SJSA1 (cell line): ENCODE measurements around the gene FAM43B. TPM values are rescaled to one million over a fixed set of nuclear protein-coding genes. Genes with fewer than 3 reads are reported as not detected.

ENCODE experiments used
- DNase-seq, 2 experiments: peaks; one replicate each; pipeline ENCODE4 v3.0.0-alpha.2; 2015 to 2020; ENCODE audit warnings: low spot score in 2 of 2, low read depth in 1 of 2
- H3K27ac ChIP-seq: fragments of 250-450 bp; sonication (Bioruptor Pico); 2 replicates; pipeline ENCODE4 v1.5.1; 2020; ENCODE audit warnings: mild to moderate bottlenecking, moderate library complexity
- H3K27me3 ChIP-seq: fragments of 250-450 bp; sonication (Bioruptor Pico); replicated peaks from 2 replicates; pipeline ENCODE4 v1.5.1; 2020; ENCODE audit warnings: mild to moderate bottlenecking, moderate library complexity
- H3K36me3 ChIP-seq: fragments of 250-450 bp; sonication (Bioruptor Pico); 2 replicates; pipeline ENCODE4 v1.5.1; 2020; ENCODE audit warnings: mild to moderate bottlenecking
- H3K4me1 ChIP-seq: fragments of 250-450 bp; sonication (Bioruptor Pico); replicated peaks from 2 replicates; pipeline ENCODE4 v1.6.1; 2021; ENCODE audit warnings: mild to moderate bottlenecking
- H3K4me3 ChIP-seq: fragments of 250-450 bp; sonication (Bioruptor Pico); 2 replicates; pipeline ENCODE4 v1.5.1; 2020; ENCODE audit warnings: mild to moderate bottlenecking
- H3K9me3 ChIP-seq: fragments of 250-450 bp; sonication (Bioruptor Pico); replicated peaks from 2 replicates; pipeline ENCODE4 v1.5.1; 2020; ENCODE audit warnings: mild to moderate bottlenecking
- total RNA-seq: library from RNA; depleted of rRNA; stranded (reverse); fragments of >200 nt; shearing (Covaris generic); gene quantifications from 2 replicates; pipeline ENCODE4 v1.2.3, GENCODE V29; 2014

Gene FAM43B
- total RNA-seq, 1 experiment from 2014 or later, result not detected

DNA sequence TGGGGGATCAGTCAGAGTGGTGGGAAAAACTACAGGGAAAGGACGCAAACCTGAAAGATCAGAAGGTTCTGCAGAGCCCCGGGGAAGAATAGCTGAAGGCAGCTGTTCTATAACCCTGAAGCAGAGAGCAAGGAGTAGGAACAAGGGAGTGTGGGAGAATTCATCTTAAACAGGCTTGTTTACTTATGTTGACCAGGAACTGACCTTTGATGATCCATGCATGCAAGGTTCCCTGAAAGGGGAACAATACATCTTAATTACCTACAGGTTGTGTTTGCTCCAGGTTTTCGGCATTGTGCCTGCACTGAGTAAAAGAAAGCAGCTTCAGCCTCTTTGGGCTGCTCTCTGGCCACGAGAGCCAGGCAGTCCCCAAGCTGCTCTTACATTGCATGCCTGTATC lies 18.7 kb upstream of the FAM43B start:
- Histone ChIP-seq H3K27ac (no peak overlapping the region), H3K9me3 (no peaks in the 10 kb centered on the region), H3K27me3 (peaks cover 38% of the 10 kb centered on the region), H3K4me1 (no peaks in the 10 kb centered on the region), H3K36me3 (no peaks in the 10 kb centered on the region), H3K4me3 (no peak overlapping the region)
- no peak for DNase-seq

DNA sequence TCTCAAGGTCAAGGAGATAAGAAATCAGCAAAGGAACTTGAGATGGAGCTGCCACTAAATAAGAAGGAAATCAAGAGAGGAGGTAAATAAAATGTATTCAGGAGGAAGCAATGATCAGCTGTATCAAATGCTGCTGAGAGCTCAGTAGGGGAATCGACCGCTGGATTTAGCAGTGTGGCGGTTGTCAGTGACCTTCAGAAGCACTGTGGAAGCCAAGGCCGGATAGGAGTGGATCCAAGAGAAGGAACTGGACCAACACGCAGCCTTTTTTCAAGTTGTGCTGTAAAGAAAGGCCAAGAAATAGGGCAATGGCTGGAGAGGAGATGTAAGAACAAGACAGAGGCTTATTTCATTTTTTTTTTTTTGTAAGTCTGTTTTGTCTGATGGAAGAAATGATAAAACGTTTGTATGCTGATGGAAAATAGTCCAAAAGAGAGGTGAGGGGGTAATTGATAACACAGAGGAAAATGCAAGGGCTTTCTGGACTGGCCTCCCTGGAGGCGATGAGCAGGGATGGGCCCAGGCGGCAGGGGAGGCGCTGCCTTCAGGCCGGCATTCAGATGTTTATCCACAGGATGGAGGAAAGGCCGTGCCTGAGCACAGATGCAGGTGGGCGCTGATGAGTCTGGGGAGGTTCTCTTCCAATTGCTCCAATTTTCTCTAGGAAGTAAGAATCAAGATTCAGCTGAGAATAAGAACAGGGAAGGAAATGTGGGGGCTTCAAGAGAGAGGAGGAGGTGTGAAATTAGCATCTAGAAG lies 17.5 kb upstream of the FAM43B start:
- no peak overlapping the region for H3K4me3 ChIP-seq
- H3K36me3 ChIP-seq, result no peaks in the 10 kb centered on the region
- H3K27me3 ChIP-seq, result peaks cover 32% of the 10 kb centered on the region
- H3K27ac ChIP-seq, result no peak overlapping the region
- DNase-seq, result no peak
- no peaks in the 10 kb centered on the region for H3K4me1 ChIP-seq
- no peaks in the 10 kb centered on the region for H3K9me3 ChIP-seq

DNA sequence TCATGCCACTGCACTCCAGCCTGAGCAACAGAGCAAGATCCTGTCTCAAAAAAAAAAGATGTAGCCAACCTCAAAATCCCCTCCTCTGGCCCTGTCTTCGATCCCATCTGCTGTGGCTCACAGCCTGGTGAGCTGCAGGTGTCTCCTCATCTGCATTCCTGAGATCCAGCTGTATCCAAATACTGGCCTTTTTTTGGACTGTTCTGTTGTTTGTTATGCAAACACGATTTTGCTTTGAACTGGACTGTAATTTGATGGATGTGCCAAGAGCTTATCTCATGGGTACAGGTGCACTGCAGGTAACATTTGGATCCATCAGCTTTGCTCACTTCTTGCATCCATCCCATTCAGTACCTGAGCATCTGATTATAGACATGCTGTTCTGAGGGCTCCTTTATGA lies 14.1 kb upstream of the FAM43B start:
- H3K4me3 ChIP-seq, result no peak overlapping the region
- no peaks in the 10 kb centered on the region for H3K36me3 ChIP-seq
- H3K27ac ChIP-seq, result no peak overlapping the region
- H3K27me3 ChIP-seq, result peaks cover 32% of the 10 kb centered on the region
- DNase-seq, result no peak
- H3K4me1 ChIP-seq, result no peaks in the 10 kb centered on the region
- H3K9me3 ChIP-seq, result no peaks in the 10 kb centered on the region

DNA sequence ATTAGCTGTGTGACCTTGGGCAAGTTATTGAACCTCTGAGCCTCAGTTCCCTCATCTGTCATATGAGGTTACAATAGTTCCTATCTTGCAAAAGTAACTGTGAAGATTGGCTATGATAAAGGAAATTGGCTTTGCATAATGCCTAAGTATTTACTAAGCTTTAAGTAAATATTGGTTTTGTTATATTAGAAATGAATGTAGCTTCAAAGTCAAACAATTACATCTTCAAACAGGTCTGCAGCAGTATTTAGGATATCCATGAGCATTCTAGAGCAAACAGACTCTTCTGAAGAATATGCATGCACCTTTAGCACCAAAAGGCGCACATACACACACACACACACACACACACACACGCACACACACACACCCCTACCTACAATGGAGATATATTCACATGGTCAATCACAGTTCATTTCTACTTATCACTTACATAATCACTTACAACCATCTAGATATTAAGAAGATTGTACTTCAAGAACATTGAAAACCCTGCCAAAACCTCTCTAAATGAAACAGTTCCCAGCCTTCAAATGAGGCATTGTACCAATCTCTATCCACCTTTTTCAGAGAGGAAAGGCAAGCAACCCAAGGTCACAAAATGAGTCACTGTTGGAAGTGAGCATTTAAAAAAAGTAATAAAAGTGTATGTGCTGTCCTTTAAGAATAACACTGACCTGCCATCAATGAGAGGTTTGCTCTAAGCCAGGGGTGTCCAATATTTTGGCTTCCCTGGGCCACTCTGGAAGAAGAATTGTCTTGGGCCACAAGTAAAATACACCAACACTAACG lies 13.4 kb upstream of the FAM43B start:
- Histone ChIP-seq H3K9me3 (no peaks in the 10 kb centered on the region), H3K27ac (no peak overlapping the region), H3K4me3 (no peak overlapping the region), H3K4me1 (no peaks in the 10 kb centered on the region), H3K36me3 (no peaks in the 10 kb centered on the region), H3K27me3 (peaks cover 39% of the 10 kb centered on the region)
- no peak for DNase-seq

DNA sequence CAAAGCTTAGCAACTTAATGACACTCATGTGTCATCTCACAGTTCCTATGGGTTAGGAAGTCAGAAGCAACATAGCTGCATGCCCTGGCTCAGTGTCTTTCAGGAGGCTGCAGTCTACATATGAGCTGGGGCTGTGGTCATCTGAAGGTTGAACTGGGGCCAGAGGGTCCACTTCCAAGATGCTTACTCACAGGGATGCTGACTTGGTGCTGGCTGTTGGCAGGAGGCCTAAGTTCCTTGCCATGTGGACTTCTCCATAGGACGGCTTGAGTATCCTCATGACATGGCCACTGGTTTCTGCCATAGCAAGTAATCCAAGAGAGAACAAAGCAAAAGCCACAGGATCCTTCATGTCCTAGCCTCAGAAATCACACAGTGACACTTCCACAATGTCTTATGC lies 12.1 kb upstream of the FAM43B start:
- no peak overlapping the region for H3K27ac ChIP-seq
- H3K4me1 ChIP-seq, result no peaks in the 10 kb centered on the region
- no peaks in the 10 kb centered on the region for H3K9me3 ChIP-seq
- H3K27me3 ChIP-seq, result peaks cover 38% of the 10 kb centered on the region
- no peaks in the 10 kb centered on the region for H3K36me3 ChIP-seq
- DNase-seq, result no peak
- H3K4me3 ChIP-seq, result no peak overlapping the region

DNA sequence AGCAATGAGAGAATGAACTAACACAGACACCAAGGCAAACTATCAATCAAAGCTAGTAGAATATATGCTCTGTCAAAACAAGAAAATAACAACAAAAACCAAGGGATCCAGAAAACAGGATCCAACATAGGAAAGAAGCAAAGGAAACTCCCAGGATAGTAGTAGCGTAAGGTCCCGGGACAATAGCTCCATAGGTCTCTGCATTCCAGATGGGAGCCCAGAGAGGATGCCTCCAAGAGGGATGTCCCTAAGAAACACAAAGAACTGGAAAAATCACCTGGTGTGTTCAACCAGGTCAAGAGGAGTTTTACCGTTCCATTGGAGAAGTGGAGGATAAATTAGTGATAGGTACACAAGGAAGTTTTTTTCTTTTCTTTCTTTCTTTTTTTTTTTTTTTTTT lies 5.7 kb upstream of the FAM43B start:
- Histone ChIP-seq H3K27ac (no peak overlapping the region), H3K4me3 (no peak overlapping the region), H3K4me1 (no peaks in the 10 kb centered on the region), H3K9me3 (no peaks in the 10 kb centered on the region), H3K36me3 (no peaks in the 10 kb centered on the region), H3K27me3 (peaks cover 52% of the 10 kb centered on the region)
- DNase-seq, result no peak

DNA sequence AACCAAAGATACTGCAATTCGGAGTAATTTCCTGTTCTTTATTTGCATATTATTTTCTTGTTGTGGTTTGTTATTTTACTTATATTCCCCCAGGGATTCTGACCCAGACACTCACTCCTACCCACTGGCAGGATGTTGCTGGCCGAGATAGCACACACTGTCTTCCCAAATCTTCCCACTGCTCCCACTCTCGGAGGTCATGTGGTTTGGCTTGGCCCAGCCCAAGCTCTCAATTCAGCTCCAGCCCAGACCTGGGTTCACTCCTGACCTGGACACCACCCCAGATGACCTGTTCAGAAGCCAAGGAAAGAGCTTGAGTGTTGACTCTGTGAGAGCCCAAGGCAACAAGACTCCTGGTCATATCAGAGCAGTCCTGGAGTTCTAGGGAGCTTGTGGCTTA lies 1.2 kb upstream of the FAM43B start:
- H3K9me3 ChIP-seq, result no peaks in the 10 kb centered on the region; the same call in 1 of the 2 replicates
- H3K36me3 ChIP-seq, result no peaks in the 10 kb centered on the region
- H3K4me3 ChIP-seq, result no peak overlapping the region
- no peak for DNase-seq
- peaks cover 11% of the 10 kb centered on the region for H3K4me1 ChIP-seq
- H3K27ac ChIP-seq, result no peak overlapping the region
- H3K27me3 ChIP-seq, result peaks cover 68% of the 10 kb centered on the region

DNA sequence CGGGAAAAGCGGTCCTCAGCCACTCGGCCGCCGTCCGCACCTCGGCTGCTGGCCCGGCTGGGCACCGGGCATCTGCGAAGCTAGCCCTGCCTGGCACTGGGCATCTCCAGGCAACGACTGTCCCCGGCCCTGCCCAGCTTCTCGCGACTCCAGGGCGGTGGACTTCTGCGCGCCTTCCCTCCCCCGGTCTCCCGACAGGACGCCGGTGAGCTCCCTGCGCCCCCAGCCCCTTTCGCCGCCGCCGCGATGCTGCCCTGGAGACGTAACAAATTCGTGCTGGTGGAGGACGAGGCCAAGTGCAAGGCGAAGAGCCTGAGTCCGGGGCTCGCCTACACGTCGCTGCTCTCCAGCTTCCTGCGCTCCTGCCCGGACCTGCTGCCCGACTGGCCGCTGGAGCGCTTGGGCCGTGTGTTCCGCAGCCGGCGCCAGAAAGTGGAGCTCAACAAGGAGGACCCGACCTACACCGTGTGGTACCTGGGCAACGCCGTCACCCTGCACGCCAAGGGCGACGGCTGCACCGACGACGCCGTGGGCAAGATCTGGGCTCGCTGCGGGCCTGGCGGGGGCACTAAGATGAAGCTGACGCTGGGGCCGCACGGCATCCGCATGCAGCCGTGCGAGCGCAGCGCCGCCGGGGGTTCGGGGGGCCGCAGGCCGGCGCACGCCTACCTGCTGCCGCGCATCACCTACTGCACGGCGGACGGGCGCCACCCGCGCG lies 514 bp downstream of the FAM43B start:
- H3K4me3 ChIP-seq, result no peak overlapping the region
- peaks cover 11% of the 10 kb centered on the region for H3K4me1 ChIP-seq
- no peak overlapping the region for H3K27ac ChIP-seq
- no peaks in the 10 kb centered on the region for H3K36me3 ChIP-seq
- peaks cover 78% of the 10 kb centered on the region for H3K27me3 ChIP-seq
- no peaks in the 10 kb centered on the region; the same call in 1 of the 2 replicates for H3K9me3 ChIP-seq
- no peak for DNase-seq

DNA sequence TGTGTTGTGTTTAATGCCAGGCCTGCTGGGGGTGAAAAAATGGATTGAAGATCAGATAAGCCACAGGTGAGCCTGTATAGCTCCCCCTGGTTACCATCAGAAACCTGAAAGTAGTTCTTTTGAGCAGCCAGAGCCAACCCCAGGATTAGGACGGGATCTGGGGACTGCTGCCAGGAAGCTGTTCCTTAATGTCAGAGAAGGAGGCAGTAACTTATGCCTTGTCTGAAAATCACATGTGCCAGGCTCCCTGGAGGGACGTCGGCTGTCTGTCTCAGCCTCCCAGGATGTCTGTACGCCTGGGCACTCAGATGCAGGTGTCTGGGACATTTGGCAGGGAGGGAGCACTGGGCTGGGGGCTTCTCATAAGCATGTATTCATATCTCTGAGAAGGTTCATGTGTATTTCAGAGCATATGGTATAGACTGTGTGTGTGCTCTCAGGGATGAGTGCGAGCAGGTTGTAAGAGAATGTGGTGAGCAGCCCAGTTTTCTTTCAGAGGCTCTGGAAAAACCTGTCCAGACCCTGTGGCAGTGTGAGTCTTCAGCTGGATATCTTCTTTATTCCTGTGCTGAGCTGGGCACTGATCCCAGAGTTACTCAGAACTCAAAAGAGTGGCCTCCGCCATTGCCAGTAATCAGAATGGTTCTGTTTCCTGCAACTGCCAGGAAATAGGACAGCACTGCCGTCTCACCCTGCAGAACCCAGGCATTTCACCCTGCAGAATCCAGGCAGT lies 2.8 kb downstream of the FAM43B start:
- no peaks in the 10 kb centered on the region for H3K36me3 ChIP-seq
- H3K27me3 ChIP-seq, result peaks cover 88% of the 10 kb centered on the region
- H3K9me3 ChIP-seq, result no peaks in the 10 kb centered on the region; the same call in 1 of the 2 replicates
- peaks cover 11% of the 10 kb centered on the region for H3K4me1 ChIP-seq
- H3K27ac ChIP-seq, result no peak overlapping the region
- no peak overlapping the region for H3K4me3 ChIP-seq
- DNase-seq, result no peak

DNA sequence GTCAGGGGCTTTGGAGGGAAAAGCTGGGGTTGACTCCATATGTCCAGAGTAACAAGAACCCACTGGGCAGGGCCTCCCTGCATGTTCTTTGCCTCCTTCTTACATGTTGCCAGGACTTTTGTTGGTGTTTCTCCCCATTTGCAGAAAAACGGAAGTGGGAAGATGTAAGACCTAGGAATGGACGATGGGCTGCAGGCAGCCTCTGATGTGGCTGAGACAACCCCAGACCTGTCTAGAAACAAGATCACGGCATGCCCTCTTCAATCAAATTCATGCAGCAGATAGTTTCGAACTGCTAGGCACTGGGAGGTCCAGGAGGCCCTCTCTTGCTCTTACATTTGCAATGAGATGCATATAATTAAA lies 3.4 kb downstream of the FAM43B start:
- no peak overlapping the region for H3K4me3 ChIP-seq
- no peak overlapping the region for H3K27ac ChIP-seq
- peaks cover 11% of the 10 kb centered on the region for H3K4me1 ChIP-seq
- DNase-seq, result no peak
- no peaks in the 10 kb centered on the region; the same call in 1 of the 2 replicates for H3K9me3 ChIP-seq
- H3K36me3 ChIP-seq, result no peaks in the 10 kb centered on the region
- peaks cover 89% of the 10 kb centered on the region for H3K27me3 ChIP-seq

DNA sequence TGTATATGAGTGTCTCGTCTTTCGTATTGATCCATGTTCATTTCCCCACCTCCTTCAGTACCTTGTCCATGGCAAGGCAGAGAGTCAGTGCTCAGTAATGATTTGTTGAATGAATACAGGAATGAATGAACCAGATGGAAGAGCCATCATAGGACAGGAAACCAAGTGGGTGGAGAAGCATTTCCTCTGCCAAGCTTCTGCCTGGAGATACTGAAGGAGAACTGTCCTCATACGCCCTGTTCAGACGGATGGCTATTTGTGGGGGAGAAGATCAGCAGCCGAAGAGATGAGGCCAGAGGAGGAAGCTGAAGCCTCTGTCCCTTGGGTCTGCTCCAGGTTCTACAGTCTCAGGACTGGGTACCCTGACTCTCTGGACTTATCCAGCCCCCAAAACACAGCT lies 5.8 kb downstream of the FAM43B start:
- Histone ChIP-seq H3K4me3 (no peak overlapping the region), H3K27ac (no peak overlapping the region), H3K27me3 (peaks cover 76% of the 10 kb centered on the region), H3K36me3 (no peaks in the 10 kb centered on the region), H3K4me1 (peaks cover 5% of the 10 kb centered on the region), H3K9me3 (no peaks in the 10 kb centered on the region; the same call in 1 of the 2 replicates)
- no peak for DNase-seq

DNA sequence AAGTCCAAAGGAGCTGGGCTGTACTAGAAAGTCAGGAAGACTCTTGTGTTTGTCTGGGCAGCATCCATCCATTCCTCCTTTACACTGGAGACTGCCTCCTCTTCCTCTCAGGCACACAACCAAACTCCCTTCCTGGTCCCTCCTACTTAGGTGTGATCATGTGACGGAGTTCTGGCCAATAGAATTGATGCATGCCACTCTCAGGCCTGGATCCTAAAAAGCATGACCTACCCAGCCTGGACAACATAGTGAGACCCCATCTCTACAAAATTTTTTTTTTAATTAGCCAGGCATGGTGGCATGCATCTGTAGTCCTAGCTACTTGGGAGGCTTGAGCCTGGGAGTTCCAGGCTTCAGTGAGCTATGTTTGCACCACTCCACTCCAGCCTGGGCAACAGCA lies 8.6 kb downstream of the FAM43B start:
- no peak overlapping the region for H3K27ac ChIP-seq

DNA sequence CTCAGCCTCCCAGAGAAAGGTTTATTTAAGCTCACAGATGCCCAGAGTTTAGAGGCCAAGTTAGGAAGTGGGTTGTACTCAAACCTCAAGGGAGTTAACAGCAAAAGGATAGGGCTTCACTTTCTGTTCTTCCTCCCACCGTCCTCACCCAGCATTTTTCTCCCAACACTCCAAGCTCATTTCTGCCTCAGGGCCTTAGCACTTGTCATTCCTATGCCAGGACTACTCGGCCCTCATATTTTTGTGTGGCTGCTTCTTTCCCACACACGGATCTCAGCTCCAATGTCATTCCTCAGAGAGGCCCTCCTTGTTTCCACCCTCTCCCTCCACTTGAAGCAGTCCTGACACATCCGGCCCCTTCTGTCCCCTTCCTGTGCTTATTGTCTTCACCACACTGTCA lies 12.9 kb downstream of the FAM43B start:
- no peaks in the 10 kb centered on the region for H3K36me3 ChIP-seq
- DNase-seq, result no peak
- peaks cover 14% of the 10 kb centered on the region for H3K27me3 ChIP-seq
- no peaks in the 10 kb centered on the region; the same call in 1 of the 2 replicates for H3K9me3 ChIP-seq
- no peak overlapping the region for H3K4me3 ChIP-seq
- H3K27ac ChIP-seq, result no peak overlapping the region
- 0 out of 2 replicates have a peak, but pooled peaks cover 3% of the 10 kb centered on the region for H3K4me1 ChIP-seq

More for the DNA sequence above, 8.6 kb downstream of the FAM43B start:
- Histone ChIP-seq H3K9me3 (no peaks in the 10 kb centered on the region; the same call in 1 of the 2 replicates), H3K4me1 (no peaks in the 10 kb centered on the region), H3K36me3 (no peaks in the 10 kb centered on the region), H3K4me3 (no peak overlapping the region), H3K27me3 (peaks cover 48% of the 10 kb centered on the region)
- no peak for DNase-seq
